HepG2 (cell line): Measurements from ENCODE around the gene CACNA1D. TPM values are rescaled to one million over a fixed set of nuclear protein-coding genes. Genes with fewer than 3 reads are reported as not detected.

Source experiments
- ATAC-seq: fragments of 200-7000 bp; cut with Tn5 transposase; 3 replicates; pipeline ENCODE4 v1.9.1; 2020; ENCODE audit warnings: mild to moderate bottlenecking, moderate library complexity
- BruUV-seq: library from RNA; stranded (reverse); fragments of 400-500 nt; replicated peaks from 2 replicates; lab custom pipeline; 2021; lab: Mats Ljungman, UMichigan
- CTCF ChIA-PET: fragments of 300-600 bp; formaldehyde crosslinking; extraction: SDS; loops from one replicate; lab custom pipeline; 2021; ENCODE audit warnings: low total read pairs, inconsistent platforms, low intra/inter-chr PET ratio; lab: Yijun Ruan, JAX
- POLR2A ChIA-PET: fragments of 350-600 bp; sonication (Branson Sonifier 250); formaldehyde crosslinking; loops from one replicate; lab custom pipeline; 2020; ENCODE audit warnings: antibody characterized with exemption, inconsistent platforms; lab: Yijun Ruan, JAX
- DNase-seq: peaks from one replicate; pipeline ENCODE4 v3.0.0-alpha.2; 2015; ENCODE audit warnings: low spot score
- FAIRE-seq: peaks from 3 replicates; lab custom pipeline; 2011; peaks lifted over from hg19 to GRCh38; lab: Jason Lieb, UNC
- H2AFZ ChIP-seq: one replicate; pipeline ENCODE4 v1.6.1; 2011; ENCODE audit warnings: low read length, inconsistent platforms
- H3K27ac ChIP-seq: fragments of 300-600 bp; 3 replicates; pipeline ENCODE4 v1.8.0; 2011; ENCODE audit warnings: mixed run types, mild to moderate bottlenecking, mixed read lengths, low read length, inconsistent platforms; ENCODE audit not compliant: insufficient read depth; ENCODE audit errors: extremely low read length
- H3K27me3 ChIP-seq, 2 experiments: fragments of 200-600 bp in 1 of 2; 2 replicates in 1 of 2; 3 replicates in 1 of 2; pipeline versions ENCODE4 v1.6.0 to v1.8.0; 2011; ENCODE audit warnings: low read length in 2 of 2, mild to moderate bottlenecking in 2 of 2, moderate library complexity in 2 of 2, inconsistent platforms in 1 of 2; ENCODE audit not compliant: insufficient read depth in 2 of 2, control insufficient read depth in 1 of 2
- H3K36me3 ChIP-seq, 2 experiments: fragments of 200-600 bp in 1 of 2; replicated peaks in 1 of 2; 2 replicates in 1 of 2; 3 replicates in 1 of 2; pipeline versions ENCODE4 v1.5.1 to v1.8.0; 2011; ENCODE audit warnings: low read length in 2 of 2, inconsistent platforms in 1 of 2; ENCODE audit not compliant: insufficient read depth in 2 of 2, control insufficient read depth in 1 of 2
- H3K4me1 ChIP-seq: 2 replicates; pipeline ENCODE4 v1.5.1; 2012; ENCODE audit warnings: low read length, inconsistent platforms; ENCODE audit not compliant: insufficient read depth
- H3K4me2 ChIP-seq: 2 replicates; pipeline ENCODE4 v1.6.0; 2011; ENCODE audit warnings: low read depth, low read length, inconsistent platforms
- H3K4me3 ChIP-seq, 3 experiments: fragments of 200-600 bp in 1 of 3; sonication (generic), shearing (Covaris generic) in 1 of 3; replicated peaks in 1 of 3; 2 replicates each; pipeline ENCODE4 v1.5.1; 2011 to 2016; ENCODE audit warnings: low read length in 3 of 3, inconsistent platforms in 2 of 3, low read depth in 2 of 3, mild to moderate bottlenecking in 2 of 3, control low read depth in 1 of 3, mixed read lengths in 1 of 3; ENCODE audit not compliant: insufficient read depth in 1 of 3
- H3K79me2 ChIP-seq: one replicate; pipeline ENCODE4 v1.6.1; 2011; ENCODE audit warnings: low read length, inconsistent platforms; ENCODE audit not compliant: insufficient read depth
- H3K9ac ChIP-seq: 2 replicates; pipeline ENCODE4 v1.6.0; 2011; ENCODE audit warnings: mild to moderate bottlenecking, low read depth, low read length, inconsistent platforms; ENCODE audit not compliant: insufficient read depth
- H3K9me3 ChIP-seq: 2 replicates; pipeline ENCODE4 v1.5.1; 2012; ENCODE audit warnings: mild to moderate bottlenecking, low read length
- H4K20me1 ChIP-seq: 2 replicates; pipeline ENCODE4 v1.6.0; 2011; ENCODE audit warnings: inconsistent platforms, mild to moderate bottlenecking, low read length, moderate library complexity; ENCODE audit not compliant: insufficient read depth
- ARID3A ChIP-seq: IDR thresholded peaks from 2 replicates; pipeline ENCODE4 v1.6.1; 2012; ENCODE audit warnings: low read depth, low read length, improper control_type of control experiment
- CREM ChIP-seq, 2 experiments: sonication (generic) in 1 of 2; formaldehyde crosslinking in 1 of 2; IDR thresholded peaks; 2 replicates each; pipeline versions ENCODE4 v1.4.0 to v1.6.1; 2016 to 2020; ENCODE audit warnings: antibody characterized with exemption in 1 of 2, mild to moderate bottlenecking in 1 of 2, missing genetic modification reagents in 1 of 2
- MIER2 ChIP-seq: IDR thresholded peaks from 2 replicates; pipeline ENCODE4 v1.6.1; 2016; ENCODE audit warnings: missing biosample characterization, missing genetic modification reagents
- PPARG ChIP-seq: conservative IDR thresholded peaks from 2 replicates; pipeline ENCODE4 v1.6.1; 2016; ENCODE audit warnings: missing biosample characterization, missing genetic modification reagents
- RXRB ChIP-seq: IDR thresholded peaks from 2 replicates; pipeline ENCODE4 v1.6.1; 2016; ENCODE audit warnings: borderline replicate concordance, missing genetic modification reagents, missing compliant biosample characterization
- ZBTB38 ChIP-seq: sonication (generic); formaldehyde crosslinking; IDR thresholded peaks from 2 replicates; pipeline ENCODE4 v1.5.1; 2020; ENCODE audit warnings: mild to moderate bottlenecking, missing genetic modification reagents
- ZBTB44 ChIP-seq: sonication (generic); formaldehyde crosslinking; IDR thresholded peaks from 2 replicates; pipeline ENCODE4 v1.4.0; 2020; ENCODE audit warnings: missing genetic modification reagents
- ZNF407 ChIP-seq: sonication (generic); formaldehyde crosslinking; IDR thresholded peaks from one replicate; pipeline ENCODE4 v1.5.1; 2020; ENCODE audit warnings: mild to moderate bottlenecking, missing genetic modification reagents; ENCODE audit errors: not compliant biosample characterization
- ZNF451 ChIP-seq: sonication (generic); formaldehyde crosslinking; IDR thresholded peaks from 2 replicates; pipeline ENCODE4 v1.5.0; 2020; ENCODE audit warnings: mild to moderate bottlenecking, missing genetic modification reagents
- ZNF512B ChIP-seq: sonication (generic); formaldehyde crosslinking; IDR thresholded peaks from 2 replicates; pipeline ENCODE4 v1.5.1; 2020; ENCODE audit warnings: missing genetic modification reagents, mild to moderate bottlenecking, borderline replicate concordance
- WGBS: methylation state at CpG from one replicate; pipeline ENCODE4 v1.1.6; 2017; ENCODE audit warnings: low lambda C conversion rate; 5-methylcytosine and 5-hydroxymethylcytosine counted together
- in situ Hi-C: cut with HindIII; loops from 2 replicates; pipeline ENCODE4 v1.10.0; 2017; ENCODE audit warnings: low pct_unique_long_range_greater_than_20kb; ENCODE audit not compliant: extremely low pct_ligation_motif_present
- intact Hi-C: fragments of 100-400 bp; cut with micrococcal nuclease; formaldehyde crosslinking; loops from one replicate; pipeline ENCODE4 v1.10.0; 2022; ENCODE audit not compliant: unreplicated experiment
- polyA plus RNA-seq, 8 experiments: library from polyadenylated mRNA; depleted of rRNA in 3 of 8; stranded (reverse) in 7 of 8; unstranded in 1 of 8; fragments of >200 nt; fragmentation: Illumina TruSeq in 4 of 8; extraction: Trizol in 4 of 8; gene quantifications; 2 replicates each; pipeline versions ENCODE4 v1.2.1 to v1.2.3, GENCODE V29; 2011 to 2016; ENCODE audit warnings: low read depth in 4 of 8, missing spikeins in 1 of 8, mixed read lengths in 1 of 8; ENCODE audit not compliant: insufficient read depth in 1 of 8
- total RNA-seq, 5 experiments: library from RNA; depleted of rRNA; stranded (reverse); fragments of >200 nt; fragmentation: Illumina TruSeq; extraction: Trizol; gene quantifications; 2 replicates each; pipeline ENCODE4 v1.2.3, GENCODE V29; 2016; ENCODE audit warnings: low read depth in 1 of 5

The CACNA1D gene
- total and polyA plus RNA-seq, 2 of the 13 experiments (the other 11 are each of a cell fraction or from before 2014, with no cell fraction given), result 0.26 to 0.38 TPM

- Histone ChIP-seq H3K4me3 (no peak overlapping the region), H3K36me3 (no peaks in the 10 kb centered on the region), H3K27me3 (no peaks in the 10 kb centered on the region; a peak in 2 of 5 replicates), H3K9me3 (no peaks in the 10 kb centered on the region), H3K4me2 (no peak overlapping the region), H2AFZ (no peak overlapping the region), H3K27ac (no peak overlapping the region), H3K4me1 (peaks cover 19% of the 10 kb centered on the region), H3K9ac (no peak overlapping the region), H4K20me1 (no peaks in the 10 kb centered on the region), H3K79me2 (no peaks in the 10 kb centered on the region)
- in situ Hi-C loops, result no loop called here
- intact Hi-C loops, result no loop called here
- ChIA-PET POLR2A (no interaction called here), CTCF (no interaction called here)
- ATAC-seq, result no peak
- FAIRE-seq, result no peak
- 68% methylated on average over 2 of the region's 3 CpGs for WGBS
- DNase-seq, result no peak
- no TSS peak for BruUV-seq
- TF ChIP-seq CREM (IDR thresholded peaks at IDR 0.05) (no peak), CREM (CRISPR knock-in tag; IDR thresholded peaks at IDR 0.05) (no peak), ZBTB44 (CRISPR knock-in tag) (no peak), RXRB (no peak), ZNF407 (CRISPR knock-in tag) (no peak), ARID3A (no peak), PPARG (CRISPR knock-in tag) (no peak), MIER2 (CRISPR knock-in tag) (no peak), ZBTB38 (CRISPR knock-in tag) (no peak), ZNF512B (CRISPR knock-in tag) (no peak), ZNF451 (CRISPR knock-in tag) (no peak)
These were observed 85.2 kb downstream of the CACNA1D start for GRCh38 chr3:53579636-53580035.
